ENCODE results near the gene EFCAB14. TPM values are rescaled to one million over a fixed set of nuclear protein-coding genes. Genes with fewer than 3 reads are reported as not detected.

Gene EFCAB14
- total RNA-seq: 10 to 100 TPM; 39.6 to 41.6 TPM

GRCh38 chr1:46718727-46719622 lies at the start of gene EFCAB14:
EFCAB14 (minus strand) TSS chr1:46719114; CDS start chr1:46718087, 1,027 bp downstream.
- DNase-seq (peak; percentile 99), ATAC-seq (peak; percentile 100)
- intact Hi-C loops (cut with micrococcal nuclease): loop anchor here (5.0 kb wide), 2 partner anchors 52 to 182 kb away; partner anchors contain the start of gene ATPAF1
- peaks cover 34% of the 10 kb centered on the region for H3K4me1 Mint-ChIP-seq (ENCODE audit: low read depth)
- H3K27ac Mint-ChIP-seq: peak within 1 kb of the TSS; percentile 90
- no peaks in the 10 kb centered on the region for H3K27me3 Mint-ChIP-seq
- peaks cover 23% of the 10 kb centered on the region for H3K36me3 Mint-ChIP-seq (ENCODE audit: low read depth)
- POLR2A ChIA-PET: interaction anchor here (1.0 to 2.5 kb wide), 3 partner anchors 11 to 102 kb away, joined by 3 to 9 read pairs (median 5); partner anchors contain the start of gene MOB3C
- H3K4me3 Mint-ChIP-seq: peak within 1 kb of the TSS; percentile 85
- no peak for TF ChIP-seq CTCF (IDR thresholded peaks at IDR 0.05)
- CTCF ChIA-PET: interaction anchor here (0.7 to 1.3 kb wide), 4 partner anchors 11 to 272 kb away, joined by 3 read pairs; no protein-coding TSS in a partner anchor
- H3K9me3 Mint-ChIP-seq: no peaks in the 10 kb centered on the region

- TF ChIP-seq CTCF (IDR thresholded peaks at IDR 0.05): no peak
- H3K27me3 Mint-ChIP-seq: peaks cover 11% of the 10 kb centered on the region
- ChIA-PET POLR2A (no interaction called here), CTCF (no interaction called here)
- no peaks in the 10 kb centered on the region for H3K4me1 Mint-ChIP-seq (ENCODE audit: low read depth)
- peaks cover 3% of the 10 kb centered on the region for H3K36me3 Mint-ChIP-seq (ENCODE audit: low read depth)
- no peak overlapping the region for H3K4me3 Mint-ChIP-seq
- intact Hi-C loops (cut with micrococcal nuclease): no loop called here
- ATAC-seq (no peak), DNase-seq (no peak)
- peaks cover 22% of the 10 kb centered on the region for H3K9me3 Mint-ChIP-seq
- H3K27ac Mint-ChIP-seq: no peak overlapping the region
These were observed 49.5 kb upstream of the EFCAB14 start for GRCh38 chr1:46768445-46768844.

GRCh38 chr1:46767649-46768282 lies 48.9 kb upstream of the EFCAB14 start:
- intact Hi-C loops (cut with micrococcal nuclease): no loop called here
- ChIA-PET CTCF (no interaction called here), POLR2A (no interaction called here)
- Mint-ChIP-seq H3K9me3 (peaks cover 22% of the 10 kb centered on the region), H3K27me3 (peaks cover 11% of the 10 kb centered on the region), H3K4me1 (ENCODE audit: low read depth) (no peaks in the 10 kb centered on the region), H3K27ac (no peak overlapping the region), H3K36me3 (ENCODE audit: low read depth) (peaks cover 3% of the 10 kb centered on the region), H3K4me3 (no peak overlapping the region)
- DNase-seq (no peak), ATAC-seq (no peak)
- TF ChIP-seq CTCF (IDR thresholded peaks at IDR 0.05): no peak

- peaks cover 2% of the 10 kb centered on the region for H3K9me3 Mint-ChIP-seq
- POLR2A ChIA-PET: no interaction called here
- ATAC-seq (no peak), DNase-seq (no peak)
- no peak overlapping the region for H3K4me3 Mint-ChIP-seq
- H3K27ac Mint-ChIP-seq: no peak overlapping the region
- TF ChIP-seq CTCF (IDR thresholded peaks at IDR 0.05): no peak
- H3K27me3 Mint-ChIP-seq: peaks cover 22% of the 10 kb centered on the region
- intact Hi-C loops (cut with micrococcal nuclease): no loop called here
- H3K36me3 Mint-ChIP-seq (ENCODE audit: low read depth): peaks cover 3% of the 10 kb centered on the region
- H3K4me1 Mint-ChIP-seq (ENCODE audit: low read depth): no peaks in the 10 kb centered on the region
- CTCF ChIA-PET: no interaction called here
These were observed 45.5 kb upstream of the EFCAB14 start for GRCh38 chr1:46764402-46764801.

GRCh38 chr1:46761740-46762139 lies 42.8 kb upstream of the EFCAB14 start:
- POLR2A ChIA-PET: no interaction called here
- no peak for ATAC-seq

More at GRCh38 chr1:46761740-46762139, 42.8 kb upstream of the EFCAB14 start:
- Mint-ChIP-seq H3K9me3 (no peaks in the 10 kb centered on the region), H3K4me1 (ENCODE audit: low read depth) (no peaks in the 10 kb centered on the region), H3K27me3 (peaks cover 14% of the 10 kb centered on the region), H3K36me3 (ENCODE audit: low read depth) (no peaks in the 10 kb centered on the region), H3K27ac (no peak overlapping the region), H3K4me3 (no peak overlapping the region)
- CTCF ChIA-PET: no interaction called here
- intact Hi-C loops (cut with micrococcal nuclease): no loop called here
- no peak for TF ChIP-seq CTCF (IDR thresholded peaks at IDR 0.05)
- no peak for DNase-seq
